WTC11 (cell line): Measurements from ENCODE around the gene SND1. TPM values are rescaled to one million over a fixed set of nuclear protein-coding genes. Genes with fewer than 3 reads are reported as not detected.

ENCODE experiments used
- ATAC-seq: fragments of 200-7000 bp; cut with Tn5 transposase; 2 replicates; pipeline ENCODE4 v1.10.0; 2021; ENCODE audit warnings: mild to moderate bottlenecking, moderate library complexity
- CTCF ChIA-PET: fragments of 300-600 bp; sonication (Branson Sonifier 250); formaldehyde crosslinking; loops from one replicate; lab custom pipeline; 2021; ENCODE audit warnings: antibody characterized with exemption; lab: Charles Lee
- POLR2A ChIA-PET: fragments of 350-600 bp; sonication (Branson Sonifier 250); formaldehyde crosslinking; loops from one replicate; lab custom pipeline; 2021; ENCODE audit warnings: antibody characterized with exemption; lab: Charles Lee
- DNase-seq: peaks from one replicate; pipeline ENCODE4 v3.0.0; 2021; ENCODE audit warnings: low spot score
- H3K27ac Mint-ChIP-seq: 2 replicates; pipeline ENCODE4 v1.8.0; 2021; ENCODE audit warnings: mixed read lengths
- H3K27me3 Mint-ChIP-seq: 2 replicates; pipeline ENCODE4 v1.8.0; 2021; ENCODE audit warnings: low read depth, mild to moderate bottlenecking, moderate library complexity, mixed read lengths
- H3K36me3 Mint-ChIP-seq: 2 replicates; pipeline ENCODE4 v1.8.0; 2021; ENCODE audit warnings: mixed read lengths
- H3K4me1 Mint-ChIP-seq: 2 replicates; pipeline ENCODE4 v1.8.0; 2022; ENCODE audit warnings: mixed read lengths
- H3K4me3 Mint-ChIP-seq: 2 replicates; pipeline ENCODE4 v1.8.0; 2021; ENCODE audit warnings: mild to moderate bottlenecking, moderate library complexity, mixed read lengths
- H3K9me3 Mint-ChIP-seq: 2 replicates; pipeline ENCODE4 v1.8.0; 2021; ENCODE audit warnings: mixed read lengths
- EMX1 ChIP-seq: fragments of 250-450 bp; sonication (Bioruptor Pico); IDR thresholded peaks from 2 replicates; pipeline ENCODE4 v1.8.0; 2021; ENCODE audit warnings: mild to moderate bottlenecking
- FOXK1 ChIP-seq: sonication (generic); formaldehyde crosslinking; IDR thresholded peaks from 2 replicates; pipeline ENCODE4 v1.8.0; 2022; ENCODE audit warnings: mild to moderate bottlenecking, moderate library complexity, missing genetic modification reagents
- GABPB1 ChIP-seq: sonication (generic); formaldehyde crosslinking; IDR thresholded peaks from 2 replicates; pipeline ENCODE4 v1.8.1; 2023; ENCODE audit warnings: mild to moderate bottlenecking, missing genetic modification reagents
- GRHL2 ChIP-seq: fragments of 250-450 bp; sonication (Bioruptor Pico); IDR thresholded peaks from 2 replicates; pipeline ENCODE4 v1.8.0; 2022; ENCODE audit warnings: mild to moderate bottlenecking, moderate library complexity; ENCODE audit not compliant: insufficient replicate concordance, severe bottlenecking
- JAZF1 ChIP-seq: fragments of 250-450 bp; sonication (Bioruptor Pico); IDR thresholded peaks from 2 replicates; pipeline ENCODE4 v1.9.0; 2021; ENCODE audit warnings: moderate library complexity, mild to moderate bottlenecking, inconsistent platforms
- KAT7 ChIP-seq: sonication (generic); formaldehyde crosslinking; IDR thresholded peaks from 2 replicates; pipeline ENCODE4 v1.8.1; 2023; ENCODE audit warnings: missing genetic modification reagents, mild to moderate bottlenecking, borderline replicate concordance
- MLX ChIP-seq: sonication (generic); formaldehyde crosslinking; IDR thresholded peaks from 2 replicates; pipeline ENCODE4 v1.8.1; 2023; ENCODE audit warnings: mild to moderate bottlenecking, missing genetic modification reagents, moderate library complexity
- MXD4 ChIP-seq: fragments of 250-450 bp; sonication (Bioruptor Pico); IDR thresholded peaks from 2 replicates; pipeline ENCODE4 v1.8.0; 2021; ENCODE audit warnings: mild to moderate bottlenecking, moderate library complexity, borderline replicate concordance
- NFE2L1 ChIP-seq: sonication (generic); formaldehyde crosslinking; IDR thresholded peaks from 2 replicates; pipeline ENCODE4 v1.8.1; 2023; ENCODE audit warnings: missing genetic modification reagents
- PRRX2 ChIP-seq: fragments of 250-450 bp; sonication (Bioruptor Pico); IDR thresholded peaks from 2 replicates; pipeline ENCODE4 v1.8.0; 2021; ENCODE audit warnings: mild to moderate bottlenecking
- RORB ChIP-seq: fragments of 250-450 bp; sonication (Bioruptor Pico); IDR thresholded peaks from 2 replicates; pipeline ENCODE4 v1.9.0; 2021; ENCODE audit warnings: mild to moderate bottlenecking
- TCF7 ChIP-seq: sonication (generic); formaldehyde crosslinking; IDR thresholded peaks from 2 replicates; pipeline ENCODE4 v1.8.0; 2022; ENCODE audit warnings: mild to moderate bottlenecking, low read depth, missing genetic modification reagents, moderate library complexity
- USF1 ChIP-seq: sonication (generic); formaldehyde crosslinking; IDR thresholded peaks from 2 replicates; pipeline ENCODE4 v1.8.0; 2022; ENCODE audit warnings: mild to moderate bottlenecking, missing genetic modification reagents
- ZBTB21 ChIP-seq: sonication (generic); formaldehyde crosslinking; IDR thresholded peaks from 2 replicates; pipeline ENCODE4 v1.8.1; 2023; ENCODE audit warnings: mild to moderate bottlenecking, missing genetic modification reagents, borderline replicate concordance
- ZNF121 ChIP-seq: sonication (generic); formaldehyde crosslinking; IDR thresholded peaks from 2 replicates; pipeline ENCODE4 v1.8.0; 2023; ENCODE audit warnings: missing genetic modification reagents
- total RNA-seq: library from RNA; stranded (reverse); gene quantifications from 3 replicates; pipeline ENCODE4 v1.2.3, GENCODE V29; 2021
- TF ChIP-seq, protein P1 (sequence below): sonication (generic); formaldehyde crosslinking; IDR thresholded peaks from 2 replicates; pipeline ENCODE4 v1.8.1; 2023; ENCODE audit warnings: mild to moderate bottlenecking, missing genetic modification reagents, borderline replicate concordance
- TF ChIP-seq, protein P2 (sequence below): fragments of 200-600 bp; IDR thresholded peaks from 2 replicates; pipeline ENCODE4 v1.8.0; 2022; ENCODE audit warnings: antibody characterized with exemption

SND1 gene
- total RNA-seq, 1 experiment from 2014 or later: 261 TPM

DNA sequence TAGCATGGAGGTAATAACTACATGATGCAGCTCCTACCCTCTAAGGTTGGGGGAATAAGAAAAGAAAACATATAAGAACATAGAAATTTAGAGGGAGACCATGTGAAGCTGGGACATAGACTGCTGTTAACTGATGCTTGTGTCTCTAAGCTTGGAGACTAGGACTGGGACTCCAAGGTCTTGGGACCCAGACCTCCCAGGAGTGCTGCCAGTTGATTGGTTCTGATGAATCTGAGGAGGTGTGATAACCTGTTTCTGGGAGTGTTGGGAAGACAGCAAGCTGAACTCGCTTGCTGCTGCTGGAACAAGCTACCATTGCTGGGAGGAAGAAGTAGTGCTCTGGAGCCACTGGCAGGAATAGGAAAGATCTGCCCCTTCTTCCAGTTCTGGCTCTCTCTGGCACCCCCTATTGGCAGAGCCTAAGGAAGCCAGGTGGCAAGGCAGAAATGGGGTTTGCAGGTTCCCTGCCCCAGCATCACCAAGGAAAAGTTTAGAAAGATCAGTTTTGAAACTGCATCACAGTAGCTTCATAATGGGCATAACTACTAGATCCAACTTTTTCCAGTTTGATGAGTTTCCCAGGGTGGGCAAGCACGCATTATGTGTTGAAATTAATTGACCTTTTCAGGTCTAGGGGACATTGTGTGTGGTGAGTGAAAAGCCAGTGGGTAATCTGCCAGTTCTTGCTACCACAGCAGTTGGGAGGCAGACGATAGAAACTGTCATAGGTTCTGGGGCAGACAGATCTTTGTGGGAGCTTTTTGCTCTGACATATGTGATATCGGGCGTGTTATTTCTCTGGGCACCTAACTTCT lies 140.7 kb downstream of the SND1 start:
- no peak for TF ChIP-seq ZNF121 (CRISPR knock-in tag)
- TF ChIP-seq, protein P1, sequence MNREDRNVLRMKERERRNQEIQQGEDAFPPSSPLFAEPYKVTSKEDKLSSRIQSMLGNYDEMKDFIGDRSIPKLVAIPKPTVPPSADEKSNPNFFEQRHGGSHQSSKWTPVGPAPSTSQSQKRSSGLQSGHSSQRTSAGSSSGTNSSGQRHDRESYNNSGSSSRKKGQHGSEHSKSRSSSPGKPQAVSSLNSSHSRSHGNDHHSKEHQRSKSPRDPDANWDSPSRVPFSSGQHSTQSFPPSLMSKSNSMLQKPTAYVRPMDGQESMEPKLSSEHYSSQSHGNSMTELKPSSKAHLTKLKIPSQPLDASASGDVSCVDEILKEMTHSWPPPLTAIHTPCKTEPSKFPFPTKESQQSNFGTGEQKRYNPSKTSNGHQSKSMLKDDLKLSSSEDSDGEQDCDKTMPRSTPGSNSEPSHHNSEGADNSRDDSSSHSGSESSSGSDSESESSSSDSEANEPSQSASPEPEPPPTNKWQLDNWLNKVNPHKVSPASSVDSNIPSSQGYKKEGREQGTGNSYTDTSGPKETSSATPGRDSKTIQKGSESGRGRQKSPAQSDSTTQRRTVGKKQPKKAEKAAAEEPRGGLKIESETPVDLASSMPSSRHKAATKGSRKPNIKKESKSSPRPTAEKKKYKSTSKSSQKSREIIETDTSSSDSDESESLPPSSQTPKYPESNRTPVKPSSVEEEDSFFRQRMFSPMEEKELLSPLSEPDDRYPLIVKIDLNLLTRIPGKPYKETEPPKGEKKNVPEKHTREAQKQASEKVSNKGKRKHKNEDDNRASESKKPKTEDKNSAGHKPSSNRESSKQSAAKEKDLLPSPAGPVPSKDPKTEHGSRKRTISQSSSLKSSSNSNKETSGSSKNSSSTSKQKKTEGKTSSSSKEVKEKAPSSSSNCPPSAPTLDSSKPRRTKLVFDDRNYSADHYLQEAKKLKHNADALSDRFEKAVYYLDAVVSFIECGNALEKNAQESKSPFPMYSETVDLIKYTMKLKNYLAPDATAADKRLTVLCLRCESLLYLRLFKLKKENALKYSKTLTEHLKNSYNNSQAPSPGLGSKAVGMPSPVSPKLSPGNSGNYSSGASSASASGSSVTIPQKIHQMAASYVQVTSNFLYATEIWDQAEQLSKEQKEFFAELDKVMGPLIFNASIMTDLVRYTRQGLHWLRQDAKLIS: no peak
- TF ChIP-seq, protein P2, sequence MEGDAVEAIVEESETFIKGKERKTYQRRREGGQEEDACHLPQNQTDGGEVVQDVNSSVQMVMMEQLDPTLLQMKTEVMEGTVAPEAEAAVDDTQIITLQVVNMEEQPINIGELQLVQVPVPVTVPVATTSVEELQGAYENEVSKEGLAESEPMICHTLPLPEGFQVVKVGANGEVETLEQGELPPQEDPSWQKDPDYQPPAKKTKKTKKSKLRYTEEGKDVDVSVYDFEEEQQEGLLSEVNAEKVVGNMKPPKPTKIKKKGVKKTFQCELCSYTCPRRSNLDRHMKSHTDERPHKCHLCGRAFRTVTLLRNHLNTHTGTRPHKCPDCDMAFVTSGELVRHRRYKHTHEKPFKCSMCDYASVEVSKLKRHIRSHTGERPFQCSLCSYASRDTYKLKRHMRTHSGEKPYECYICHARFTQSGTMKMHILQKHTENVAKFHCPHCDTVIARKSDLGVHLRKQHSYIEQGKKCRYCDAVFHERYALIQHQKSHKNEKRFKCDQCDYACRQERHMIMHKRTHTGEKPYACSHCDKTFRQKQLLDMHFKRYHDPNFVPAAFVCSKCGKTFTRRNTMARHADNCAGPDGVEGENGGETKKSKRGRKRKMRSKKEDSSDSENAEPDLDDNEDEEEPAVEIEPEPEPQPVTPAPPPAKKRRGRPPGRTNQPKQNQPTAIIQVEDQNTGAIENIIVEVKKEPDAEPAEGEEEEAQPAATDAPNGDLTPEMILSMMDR: peak; percentile 78
- TF ChIP-seq GABPB1 (CRISPR knock-in tag): no peak
- peak overlapping the region; percentile 13 for H3K27ac Mint-ChIP-seq
- DNase-seq: peak; percentile 84
- peak; percentile 93 for ATAC-seq
- no peak overlapping the region for H3K4me3 Mint-ChIP-seq
- peaks cover 47% of the 10 kb centered on the region for H3K4me1 Mint-ChIP-seq
- no peaks in the 10 kb centered on the region for H3K36me3 Mint-ChIP-seq
- POLR2A ChIA-PET: no interaction called here
- CTCF ChIA-PET: interaction anchor here (0.6 to 2.4 kb wide), 71 partner anchors 8 to 576 kb away, joined by 3 to 19 read pairs (median 5); partner anchors contain the start of genes GCC1 and LRRC4
- H3K9me3 Mint-ChIP-seq: no peaks in the 10 kb centered on the region
- H3K27me3 Mint-ChIP-seq: no peaks in the 10 kb centered on the region

GRCh38 chr7:127793582-127793981 lies 141.6 kb downstream of the SND1 start:
- no peak for ATAC-seq
- no peaks in the 10 kb centered on the region for H3K27me3 Mint-ChIP-seq
- no peaks in the 10 kb centered on the region for H3K36me3 Mint-ChIP-seq
- DNase-seq: no peak
- H3K4me1 Mint-ChIP-seq: peaks cover 49% of the 10 kb centered on the region
- ChIA-PET POLR2A (no interaction called here), CTCF (interaction anchor here (1.6 to 2.4 kb wide), 6 partner anchors 15 to 86 kb away, joined by 5 to 16 read pairs (median 10); no protein-coding TSS in a partner anchor)
- H3K27ac Mint-ChIP-seq: no peak overlapping the region
- TF ChIP-seq NFE2L1 (CRISPR knock-in tag): no peak
- TF ChIP-seq KAT7: no peak
- no peak for TF ChIP-seq JAZF1 (CRISPR knock-in tag)
- TF ChIP-seq ZNF121 (CRISPR knock-in tag): no peak
- TF ChIP-seq TCF7 (CRISPR knock-in tag): no peak
- no peak for TF ChIP-seq RORB (CRISPR knock-in tag)
- H3K9me3 Mint-ChIP-seq: no peaks in the 10 kb centered on the region
- H3K4me3 Mint-ChIP-seq: no peak overlapping the region

DNA sequence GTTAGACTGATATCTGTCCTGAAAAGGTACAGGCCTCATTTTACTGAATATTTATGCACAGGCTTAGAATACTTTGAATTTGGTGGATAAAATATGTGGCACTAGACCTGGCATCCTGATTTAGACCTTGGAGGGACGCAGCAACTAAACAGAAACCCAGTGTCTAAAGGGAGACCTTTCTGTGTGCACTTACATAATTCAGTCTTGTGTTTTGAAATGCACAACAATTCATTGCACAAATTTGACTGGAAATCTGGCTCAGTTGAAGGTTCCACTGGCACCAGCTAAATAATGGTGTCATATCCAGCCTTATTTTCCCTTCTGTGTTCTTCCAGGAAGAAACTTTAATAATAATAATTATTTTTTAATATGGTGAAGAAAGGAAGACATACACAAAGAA lies 142.1 kb downstream of the SND1 start:
- CTCF ChIA-PET: interaction anchor here (2.2 kb wide), 1 partner anchor 16 kb away, joined by 11 read pairs; no protein-coding TSS in a partner anchor
- DNase-seq (no peak), ATAC-seq (no peak)
- H3K4me1 Mint-ChIP-seq: peaks cover 49% of the 10 kb centered on the region
- no peak overlapping the region for H3K4me3 Mint-ChIP-seq
- H3K27me3 Mint-ChIP-seq: no peaks in the 10 kb centered on the region
- POLR2A ChIA-PET: no interaction called here
- no peak overlapping the region for H3K27ac Mint-ChIP-seq
- no peaks in the 10 kb centered on the region for H3K9me3 Mint-ChIP-seq
- no peaks in the 10 kb centered on the region for H3K36me3 Mint-ChIP-seq
- no peak for TF ChIP-seq ZBTB21 (CRISPR knock-in tag)
- no peak for TF ChIP-seq USF1 (CRISPR knock-in tag)
- no peak for TF ChIP-seq EMX1 (CRISPR knock-in tag)
- TF ChIP-seq MLX (CRISPR knock-in tag): no peak
- TF ChIP-seq PRRX2 (CRISPR knock-in tag): no peak
- TF ChIP-seq FOXK1 (CRISPR knock-in tag): no peak
- no peak for TF ChIP-seq MXD4 (CRISPR knock-in tag)
- TF ChIP-seq, protein P1: no peak
- no peak for TF ChIP-seq GRHL2 (CRISPR knock-in tag)
